Measurements from ENCODE around the gene POLR2L. TPM values are rescaled to one million over a fixed set of nuclear protein-coding genes. Genes with fewer than 3 reads are reported as not detected.

Gene POLR2L
- total RNA-seq, 1 experiment from 2014 or later = 107 TPM

- TF ChIP-seq, protein P1, sequence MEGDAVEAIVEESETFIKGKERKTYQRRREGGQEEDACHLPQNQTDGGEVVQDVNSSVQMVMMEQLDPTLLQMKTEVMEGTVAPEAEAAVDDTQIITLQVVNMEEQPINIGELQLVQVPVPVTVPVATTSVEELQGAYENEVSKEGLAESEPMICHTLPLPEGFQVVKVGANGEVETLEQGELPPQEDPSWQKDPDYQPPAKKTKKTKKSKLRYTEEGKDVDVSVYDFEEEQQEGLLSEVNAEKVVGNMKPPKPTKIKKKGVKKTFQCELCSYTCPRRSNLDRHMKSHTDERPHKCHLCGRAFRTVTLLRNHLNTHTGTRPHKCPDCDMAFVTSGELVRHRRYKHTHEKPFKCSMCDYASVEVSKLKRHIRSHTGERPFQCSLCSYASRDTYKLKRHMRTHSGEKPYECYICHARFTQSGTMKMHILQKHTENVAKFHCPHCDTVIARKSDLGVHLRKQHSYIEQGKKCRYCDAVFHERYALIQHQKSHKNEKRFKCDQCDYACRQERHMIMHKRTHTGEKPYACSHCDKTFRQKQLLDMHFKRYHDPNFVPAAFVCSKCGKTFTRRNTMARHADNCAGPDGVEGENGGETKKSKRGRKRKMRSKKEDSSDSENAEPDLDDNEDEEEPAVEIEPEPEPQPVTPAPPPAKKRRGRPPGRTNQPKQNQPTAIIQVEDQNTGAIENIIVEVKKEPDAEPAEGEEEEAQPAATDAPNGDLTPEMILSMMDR (IDR thresholded peaks at IDR 0.05; ENCODE audit: unreplicated experiment) = no peak
- Mint-ChIP-seq H3K4me3 (ENCODE audit: low read depth, unreplicated experiment) (peak overlapping the region; percentile 77), H3K4me1 (ENCODE audit: low read depth, unreplicated experiment) (peaks cover 21% of the 10 kb centered on the region), H3K36me3 (ENCODE audit: insufficient read depth, unreplicated experiment) (peaks cover 50% of the 10 kb centered on the region), H3K9me3 (ENCODE audit: low read depth, unreplicated experiment) (no peaks in the 10 kb centered on the region), H3K27ac (ENCODE audit: unreplicated experiment) (no peak overlapping the region), H3K27me3 (ENCODE audit: unreplicated experiment) (no peaks in the 10 kb centered on the region)
- no TSS peak for BruUV-seq (replicated peaks)
- peak; percentile 62 for DNase-seq
- CTCF ChIA-PET = interaction anchor here (0.5 to 3.0 kb wide), 3 partner anchors 11 to 98 kb away, joined by 3 to 8 read pairs (median 6); partner anchors contain the start of gene TALDO1
- intact Hi-C loops (cut with micrococcal nuclease; ENCODE audit: unreplicated experiment) = no loop called here
Observed at GRCh38 chr11:844693-845644, 2.6 kb upstream of the POLR2L start.

DNA sequence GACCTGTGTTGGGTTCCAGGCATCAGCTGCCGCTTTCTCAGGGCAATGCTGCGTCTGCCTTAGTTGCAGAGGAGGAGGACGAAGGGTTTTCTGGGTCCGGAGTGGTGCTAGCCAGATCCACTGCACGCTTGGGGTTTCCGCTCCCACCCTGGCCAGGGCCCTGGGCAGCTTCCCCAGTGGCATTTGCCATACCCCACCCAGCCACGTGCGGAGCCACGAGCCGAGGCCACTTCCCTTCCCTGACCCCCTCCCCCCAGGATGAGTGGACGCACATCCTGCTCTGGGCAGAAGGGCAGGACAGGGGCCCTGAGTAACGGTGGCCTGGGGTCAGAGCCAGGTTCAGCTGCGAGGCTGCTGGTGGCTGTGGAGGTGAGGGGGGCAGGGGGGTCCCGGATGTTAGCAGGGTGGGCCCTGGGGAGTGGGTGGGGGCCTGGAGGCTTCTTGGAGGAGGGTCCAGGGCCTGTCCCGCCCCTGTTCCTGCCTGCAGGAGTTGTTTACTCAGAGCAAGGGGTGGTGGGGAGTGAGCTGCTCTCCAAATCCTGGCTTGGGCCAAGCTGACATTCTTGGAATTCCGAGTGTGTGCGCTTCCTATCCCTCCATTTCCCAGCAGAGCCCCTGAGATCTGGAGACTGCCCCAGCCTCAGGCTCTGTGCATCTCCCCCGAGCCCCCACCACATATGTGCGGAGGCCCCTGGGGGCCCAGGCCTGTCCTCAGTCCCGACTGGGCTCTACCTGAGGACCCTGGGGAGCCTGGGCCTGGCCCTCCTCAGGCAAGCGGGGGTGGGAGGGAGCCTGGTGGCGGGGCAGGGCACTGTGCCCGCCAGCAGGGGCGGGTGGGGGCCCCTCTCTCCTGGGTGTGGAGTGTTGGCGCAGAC, 1.7 kb upstream of the POLR2L start:
- CTCF ChIA-PET = interaction anchor here (0.6 to 3.0 kb wide), 3 partner anchors 10 to 31 kb away, joined by 3 to 8 read pairs (median 3); no protein-coding TSS in a partner anchor
- Mint-ChIP-seq H3K27me3 (ENCODE audit: unreplicated experiment) (no peaks in the 10 kb centered on the region), H3K4me1 (ENCODE audit: low read depth, unreplicated experiment) (peaks cover 23% of the 10 kb centered on the region), H3K4me3 (ENCODE audit: low read depth, unreplicated experiment) (peak overlapping the region; percentile 77), H3K9me3 (ENCODE audit: low read depth, unreplicated experiment) (no peaks in the 10 kb centered on the region), H3K36me3 (ENCODE audit: insufficient read depth, unreplicated experiment) (peaks cover 58% of the 10 kb centered on the region), H3K27ac (ENCODE audit: unreplicated experiment) (peak overlapping the region; percentile 27)
- DNase-seq = peak; percentile 60
- TF ChIP-seq, protein P1 (IDR thresholded peaks at IDR 0.05; ENCODE audit: unreplicated experiment) = no peak
- intact Hi-C loops (cut with micrococcal nuclease; ENCODE audit: unreplicated experiment) = no loop called here
- BruUV-seq (replicated peaks) = no TSS peak

- H3K4me1 Mint-ChIP-seq (ENCODE audit: low read depth, unreplicated experiment) = peaks cover 23% of the 10 kb centered on the region
- intact Hi-C loops (cut with micrococcal nuclease; ENCODE audit: unreplicated experiment) = no loop called here
- peak overlapping the region; percentile 27 for H3K27ac Mint-ChIP-seq (ENCODE audit: unreplicated experiment)
- no peaks in the 10 kb centered on the region for H3K9me3 Mint-ChIP-seq (ENCODE audit: low read depth, unreplicated experiment)
- H3K36me3 Mint-ChIP-seq (ENCODE audit: insufficient read depth, unreplicated experiment) = peaks cover 62% of the 10 kb centered on the region
- no peak for DNase-seq
- TF ChIP-seq, protein P1 (IDR thresholded peaks at IDR 0.05; ENCODE audit: unreplicated experiment) = no peak
- BruUV-seq (replicated peaks) = no TSS peak
- H3K4me3 Mint-ChIP-seq (ENCODE audit: low read depth, unreplicated experiment) = peak overlapping the region; percentile 77
- CTCF ChIA-PET = interaction anchor here (0.6 to 3.0 kb wide), 3 partner anchors 9 to 32 kb away, joined by 3 to 8 read pairs (median 3); no protein-coding TSS in a partner anchor
- no peaks in the 10 kb centered on the region for H3K27me3 Mint-ChIP-seq (ENCODE audit: unreplicated experiment)
Observed at GRCh38 chr11:843086-843734, 881 bp upstream of the POLR2L start.

- Mint-ChIP-seq H3K4me1 (ENCODE audit: low read depth, unreplicated experiment) (peaks cover 23% of the 10 kb centered on the region), H3K27ac (ENCODE audit: unreplicated experiment) (peak overlapping the region; percentile 68), H3K27me3 (ENCODE audit: unreplicated experiment) (no peaks in the 10 kb centered on the region), H3K4me3 (ENCODE audit: low read depth, unreplicated experiment) (peak overlapping the region; percentile 77), H3K9me3 (ENCODE audit: low read depth, unreplicated experiment) (no peaks in the 10 kb centered on the region), H3K36me3 (ENCODE audit: insufficient read depth, unreplicated experiment) (peaks cover 74% of the 10 kb centered on the region)
- TF ChIP-seq, protein P1 (IDR thresholded peaks at IDR 0.05; ENCODE audit: unreplicated experiment) = no peak
- BruUV-seq (replicated peaks) = TSS peak; percentile 77
- intact Hi-C loops (cut with micrococcal nuclease; ENCODE audit: unreplicated experiment) = no loop called here
- CTCF ChIA-PET = interaction anchor here (3.0 kb wide), 1 partner anchor 8 kb away, joined by 8 read pairs; no protein-coding TSS in a partner anchor
- no peak for DNase-seq
Observed at GRCh38 chr11:841981-842369, 354 bp downstream of the POLR2L start.
